GM12875 (cell line): Measurements from ENCODE around the gene RASA3.
"Not testable (repeated sequence)": the region's sequence is repeated elsewhere in the genome, so short reads cannot be mapped to it uniquely, and the experiment has no call there.

Experiments used
- H3K4me3 ChIP-seq: one replicate; pipeline ENCODE4 v1.5.1; 2011; ENCODE audit warnings: low read depth, low read length, control low read depth
- TF ChIP-seq, protein P1 (sequence below): IDR thresholded peaks from 2 replicates; pipeline ENCODE4 v1.5.1; 2011; ENCODE audit warnings: low read depth, mild to moderate bottlenecking, control low read depth, inconsistent platforms, low read length, moderate library complexity, borderline replicate concordance; ENCODE audit not compliant: insufficient read depth

Gene RASA3

DNA sequence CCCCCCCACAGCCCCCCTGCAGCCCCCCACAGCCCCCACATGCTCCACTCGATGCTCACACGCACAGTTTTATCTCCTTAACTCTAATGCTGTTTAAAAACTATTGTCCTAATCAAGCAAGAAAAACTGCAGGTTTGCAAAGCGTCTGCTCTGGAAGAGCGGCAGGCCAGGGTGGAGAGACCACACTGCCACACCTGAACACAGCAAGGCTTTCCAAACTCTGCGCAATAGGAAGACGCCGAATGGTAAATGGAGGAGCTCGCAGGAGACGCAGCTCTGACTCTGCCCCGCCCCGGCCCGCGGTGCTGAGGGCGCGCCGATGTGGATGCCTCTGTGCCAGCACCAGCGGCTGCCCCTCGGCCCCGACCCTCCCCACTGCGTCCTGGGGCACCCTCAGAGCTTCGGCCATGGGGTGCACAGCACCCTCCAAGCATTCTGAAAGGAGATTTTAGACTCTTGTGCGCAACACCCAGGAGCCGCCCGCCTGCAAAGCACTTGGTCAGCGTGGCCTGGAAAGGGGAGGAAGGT is 32.4 kb downstream of the RASA3 start:
- no peak overlapping the region for H3K4me3 ChIP-seq
- TF ChIP-seq, protein P1, sequence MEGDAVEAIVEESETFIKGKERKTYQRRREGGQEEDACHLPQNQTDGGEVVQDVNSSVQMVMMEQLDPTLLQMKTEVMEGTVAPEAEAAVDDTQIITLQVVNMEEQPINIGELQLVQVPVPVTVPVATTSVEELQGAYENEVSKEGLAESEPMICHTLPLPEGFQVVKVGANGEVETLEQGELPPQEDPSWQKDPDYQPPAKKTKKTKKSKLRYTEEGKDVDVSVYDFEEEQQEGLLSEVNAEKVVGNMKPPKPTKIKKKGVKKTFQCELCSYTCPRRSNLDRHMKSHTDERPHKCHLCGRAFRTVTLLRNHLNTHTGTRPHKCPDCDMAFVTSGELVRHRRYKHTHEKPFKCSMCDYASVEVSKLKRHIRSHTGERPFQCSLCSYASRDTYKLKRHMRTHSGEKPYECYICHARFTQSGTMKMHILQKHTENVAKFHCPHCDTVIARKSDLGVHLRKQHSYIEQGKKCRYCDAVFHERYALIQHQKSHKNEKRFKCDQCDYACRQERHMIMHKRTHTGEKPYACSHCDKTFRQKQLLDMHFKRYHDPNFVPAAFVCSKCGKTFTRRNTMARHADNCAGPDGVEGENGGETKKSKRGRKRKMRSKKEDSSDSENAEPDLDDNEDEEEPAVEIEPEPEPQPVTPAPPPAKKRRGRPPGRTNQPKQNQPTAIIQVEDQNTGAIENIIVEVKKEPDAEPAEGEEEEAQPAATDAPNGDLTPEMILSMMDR: no peak

DNA sequence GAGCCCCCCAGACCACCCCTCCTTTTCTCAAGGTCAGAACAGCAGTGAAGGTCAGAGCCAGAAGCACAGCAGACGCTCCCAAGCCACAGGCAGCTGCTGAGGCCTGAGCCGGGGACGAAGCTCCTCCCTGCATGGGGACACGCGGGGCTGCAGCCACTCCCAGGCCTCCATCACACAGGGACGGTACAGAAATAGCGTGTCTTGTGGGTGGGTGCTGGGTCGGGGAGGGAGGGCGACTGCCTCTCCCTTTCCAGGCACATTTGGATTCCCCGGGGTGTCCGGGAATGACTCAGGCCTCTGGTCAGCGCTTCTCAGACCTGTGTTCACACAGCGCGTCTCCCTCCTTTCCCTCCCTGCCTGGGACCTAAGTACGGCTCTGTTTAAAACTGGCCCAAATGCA is 33.2 kb downstream of the RASA3 start:
- no peak overlapping the region for H3K4me3 ChIP-seq
- TF ChIP-seq, protein P1: no peak

DNA sequence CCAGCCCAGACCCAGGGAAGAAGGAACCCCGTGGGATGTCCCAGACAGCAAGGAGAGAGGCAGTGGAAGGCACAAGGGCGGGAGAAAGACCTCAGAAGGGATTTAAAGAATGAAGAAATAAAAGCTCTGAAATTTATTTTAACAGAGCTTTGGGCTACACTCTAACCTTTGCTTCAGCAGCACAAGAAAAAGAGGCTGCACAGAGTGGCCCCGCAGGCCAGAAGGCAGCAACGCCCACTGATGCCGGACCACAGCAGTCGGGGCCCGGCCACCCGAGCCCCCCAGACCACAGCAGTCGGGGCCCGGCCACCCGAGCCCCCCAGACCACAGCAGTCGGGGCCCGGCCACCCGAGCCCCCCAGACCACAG is 33.8 kb downstream of the RASA3 start:
- not testable (repeated sequence) for H3K4me3 ChIP-seq

DNA sequence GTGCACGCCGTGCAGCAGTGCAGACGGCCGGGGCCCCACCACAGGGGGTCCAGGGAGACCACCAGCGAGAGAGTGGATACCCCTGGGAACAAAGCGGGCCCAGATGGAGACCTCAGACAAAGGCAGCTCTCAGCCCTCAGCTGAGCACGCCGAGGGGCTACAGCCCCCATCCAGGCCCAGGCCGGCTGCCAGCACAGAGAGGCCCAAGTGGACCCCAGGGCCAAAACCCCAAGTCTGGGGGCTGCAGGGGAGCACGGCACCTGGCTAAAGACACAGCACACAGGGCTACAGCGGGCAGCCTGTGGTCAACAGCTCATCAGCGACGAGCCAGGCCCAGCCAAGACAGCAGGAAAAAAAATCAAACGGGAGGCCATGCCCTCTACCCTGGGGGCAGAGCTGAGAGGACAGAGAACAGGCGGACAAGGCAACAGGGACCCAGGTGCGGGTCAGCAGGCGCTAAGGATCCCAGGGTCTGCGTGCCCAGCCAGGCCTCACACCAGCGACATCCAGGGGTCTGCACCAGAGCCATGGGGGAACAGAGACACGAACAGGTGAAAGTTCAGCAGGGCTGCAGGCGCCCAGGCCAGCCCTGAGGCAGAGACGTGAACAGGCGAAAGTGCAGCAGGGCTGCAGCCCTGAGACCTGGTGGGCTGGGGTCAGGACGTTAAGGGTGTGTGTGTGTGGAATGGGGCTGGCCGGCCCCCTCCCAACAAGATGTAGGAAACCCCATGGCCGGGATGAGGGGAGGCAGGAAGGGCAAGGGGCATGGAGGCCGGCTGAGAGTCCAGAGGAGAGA is 34.3 kb downstream of the RASA3 start:
- H3K4me3 ChIP-seq: no peak overlapping the region
- TF ChIP-seq, protein P1: no peak

DNA sequence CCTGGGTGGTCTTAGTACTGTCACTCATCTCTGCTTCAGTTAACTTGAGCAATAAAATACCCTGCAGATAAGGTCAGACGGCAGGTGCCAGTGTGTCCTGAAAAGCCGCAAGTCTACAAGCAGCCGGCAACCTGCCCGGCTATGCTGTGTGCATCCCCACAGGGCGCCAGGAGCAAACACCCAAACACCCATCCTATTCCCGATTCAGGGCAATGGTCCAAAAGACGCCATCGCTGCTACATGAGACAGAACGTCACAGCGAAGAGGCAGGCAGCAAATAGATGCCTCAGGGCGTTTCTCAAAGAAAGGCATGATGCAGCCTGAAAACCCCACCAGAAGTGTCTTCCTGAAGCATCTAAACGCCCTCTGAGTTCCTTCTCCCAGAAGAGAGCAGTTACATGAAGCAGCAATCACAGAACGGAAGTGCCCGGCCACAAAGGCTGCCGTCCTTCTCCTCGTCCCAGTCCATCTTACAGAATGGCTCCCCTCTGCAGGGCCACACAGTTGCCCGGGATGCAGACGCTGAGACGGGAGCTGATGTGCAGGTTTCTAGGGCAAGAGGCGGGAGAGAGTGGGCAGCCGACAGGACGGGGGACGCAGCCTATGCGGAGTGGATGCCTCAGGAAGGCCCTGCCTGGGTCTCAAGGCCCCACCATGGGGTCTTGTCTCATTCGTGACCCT is 35.1 kb downstream of the RASA3 start:
- TF ChIP-seq, protein P1: no peak
- no peak overlapping the region for H3K4me3 ChIP-seq

DNA sequence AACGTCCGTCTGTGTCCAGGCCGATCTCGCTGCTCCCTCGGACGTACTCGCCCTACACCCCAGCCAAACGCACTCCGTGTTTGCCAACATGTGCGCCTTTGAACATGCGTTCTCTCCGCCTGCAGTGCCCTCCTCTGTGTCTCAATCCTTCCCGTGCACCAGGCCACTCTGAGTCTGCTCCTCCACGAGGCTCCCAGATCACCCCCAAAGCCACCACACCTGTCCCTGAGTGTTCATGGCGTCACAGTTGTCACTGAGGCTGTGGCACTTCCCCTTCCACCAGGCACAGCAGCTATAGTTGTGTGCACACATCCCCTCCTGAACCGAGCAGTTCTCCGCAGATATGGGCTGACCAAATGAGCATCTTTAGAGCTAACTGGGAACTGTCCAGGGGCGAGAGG is 35.6 kb downstream of the RASA3 start:
- TF ChIP-seq, protein P1: no peak
- H3K4me3 ChIP-seq: no peak overlapping the region

DNA sequence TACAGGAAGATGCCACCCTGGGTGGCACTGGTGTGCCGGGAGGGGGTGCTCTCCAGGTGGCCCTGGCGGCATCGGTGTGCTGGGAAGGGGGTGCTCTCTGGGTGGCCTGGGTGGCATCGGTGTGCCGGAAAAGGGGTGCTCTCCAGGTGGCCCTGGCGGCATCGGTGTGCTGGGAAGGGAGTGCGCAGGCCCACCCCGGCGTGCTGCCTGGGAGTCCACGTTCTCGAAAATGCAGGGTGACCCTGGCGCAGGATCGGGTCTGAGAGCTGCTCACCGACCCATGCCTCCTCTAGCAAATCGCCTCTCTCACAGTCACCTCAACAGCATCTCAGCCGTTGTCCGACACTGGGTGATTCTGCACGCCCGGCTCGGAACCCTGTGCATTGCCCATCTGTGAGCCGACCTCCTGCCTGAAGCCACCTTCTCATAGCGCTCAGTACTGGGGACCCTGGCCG is 36.4 kb downstream of the RASA3 start:
- H3K4me3 ChIP-seq: no peak overlapping the region
- TF ChIP-seq, protein P1: no peak
